HCT116 (cell line): ENCODE measurements around the gene CX3CR1. TPM values are rescaled to one million over a fixed set of nuclear protein-coding genes. Genes with fewer than 3 reads are reported as not detected.

ENCODE experiments used
- ATAC-seq: fragments of 200-7000 bp; cut with Tn5 transposase; 2 replicates; pipeline ENCODE4 v1.9.1; 2020; ENCODE audit warnings: mild to moderate bottlenecking, moderate library complexity
- BruUV-seq: library from RNA; stranded (reverse); fragments of 400-500 nt; replicated peaks from 2 replicates; lab custom pipeline; 2021; lab: Mats Ljungman, UMichigan
- CTCF ChIA-PET: fragments of 300-600 bp; sonication (Branson Sonifier 250); formaldehyde crosslinking; loops from one replicate; lab custom pipeline; 2021; ENCODE audit warnings: antibody characterized with exemption; lab: Charles Lee
- POLR2A ChIA-PET: fragments of 300-600, 350-600 bp; sonication (Branson Sonifier 250); formaldehyde crosslinking; loops from one replicate; lab custom pipeline; 2021; ENCODE audit warnings: antibody characterized with exemption; lab: Charles Lee
- RAD21 ChIA-PET, 2 experiments: fragments of 300-600 bp; sonication (Branson Sonifier 250); formaldehyde crosslinking; loops; one replicate each; lab custom pipeline; 2023; ENCODE audit warnings: low total read pairs in 2 of 2; ENCODE audit not compliant: uncharacterized antibody in 2 of 2, unreplicated experiment in 2 of 2, low non-redundant PET in 1 of 2; lab: Charles Lee
- DNase-seq: peaks from one replicate; pipeline ENCODE4 v3.0.0-alpha.2; 2010; ENCODE audit warnings: low read depth, low spot score
- H2AFZ ChIP-seq: fragments of 200-600 bp; shearing (Covaris generic), sonication (generic); 2 replicates; pipeline ENCODE4 v1.6.1; 2017; ENCODE audit warnings: low read depth, mixed run types, mixed read lengths, antibody characterized with exemption, low read length; ENCODE audit not compliant: poor library complexity, severe bottlenecking
- H3K27ac ChIP-seq: 2 replicates; pipeline ENCODE4 v1.5.1; 2012; ENCODE audit warnings: low read depth, low read length
- H3K27me3 ChIP-seq: fragments of 200-600 bp; sonication (generic); 2 replicates; pipeline ENCODE4 v1.6.1; 2016; ENCODE audit warnings: mixed run types, low read length, mixed read lengths; ENCODE audit not compliant: insufficient read depth
- H3K36me3 ChIP-seq, 2 experiments: fragments of 200-500 bp in 1 of 2; fragments of 200-600 bp in 1 of 2; sonication (Bioruptor generic) in 1 of 2; sonication (generic) in 1 of 2; 2 replicates each; pipeline versions ENCODE4 v1.5.1 to v1.6.1; 2014 to 2016; ENCODE audit warnings: low read length in 2 of 2, inconsistent platforms in 1 of 2, mixed read lengths in 1 of 2, mixed run types in 1 of 2; ENCODE audit not compliant: insufficient read depth in 2 of 2, control insufficient read depth in 1 of 2
- H3K4me1 ChIP-seq, 2 experiments: fragments of 200-600 bp in 1 of 2; sonication (generic) in 1 of 2; 2 replicates each; pipeline versions ENCODE4 v1.5.1 to v1.6.1; 2012 to 2017; ENCODE audit warnings: low read length in 2 of 2, inconsistent platforms in 1 of 2, mild to moderate bottlenecking in 1 of 2, mixed read lengths in 1 of 2, mixed run types in 1 of 2, moderate library complexity in 1 of 2; ENCODE audit not compliant: insufficient read depth in 2 of 2, control insufficient read depth in 1 of 2
- H3K4me2 ChIP-seq: fragments of 200-600 bp; sonication (generic); 2 replicates; pipeline ENCODE4 v1.6.1; 2017; ENCODE audit warnings: mixed run types, low read length, mixed read lengths
- H3K4me3 ChIP-seq, 2 experiments: fragments of 200-600 bp in 1 of 2; sonication (generic) in 1 of 2; replicated peaks in 1 of 2; 2 replicates each; pipeline ENCODE4 v1.5.1; 2011 to 2016; ENCODE audit warnings: low read length in 2 of 2, control low read depth in 1 of 2, low read depth in 1 of 2, mild to moderate bottlenecking in 1 of 2, mixed read lengths in 1 of 2, mixed run types in 1 of 2
- H3K79me2 ChIP-seq: fragments of 200-600 bp; sonication (generic); 2 replicates; pipeline ENCODE4 v1.6.1; 2017; ENCODE audit warnings: mild to moderate bottlenecking, mixed run types, low read length, moderate library complexity, mixed read lengths; ENCODE audit not compliant: insufficient read depth
- H3K9ac ChIP-seq: fragments of 200-600 bp; sonication (generic); 2 replicates; pipeline ENCODE4 v1.6.1; 2016; ENCODE audit warnings: low read length, mixed read lengths
- H3K9me2 ChIP-seq: fragments of 200-600 bp; sonication (generic), shearing (Covaris generic); 2 replicates; pipeline ENCODE4 v1.6.1; 2017; ENCODE audit warnings: mixed run types, mild to moderate bottlenecking, moderate library complexity; ENCODE audit not compliant: insufficient read depth
- H3K9me3 ChIP-seq, 2 experiments: fragments of 200-500 bp in 1 of 2; fragments of 200-600 bp in 1 of 2; sonication (Bioruptor generic) in 1 of 2; sonication (generic) in 1 of 2; 2 replicates each; pipeline ENCODE4 v1.6.1; 2014 to 2017; ENCODE audit warnings: low read length in 2 of 2, mixed read lengths in 2 of 2, inconsistent platforms in 1 of 2, low read depth in 1 of 2, mild to moderate bottlenecking in 1 of 2, mixed run types in 1 of 2, moderate library complexity in 1 of 2; ENCODE audit not compliant: control insufficient read depth in 1 of 2, insufficient read depth in 1 of 2
- H4K20me1 ChIP-seq: fragments of 200-600 bp; sonication (generic), shearing (Covaris generic); 2 replicates; pipeline ENCODE4 v1.6.1; 2017; ENCODE audit warnings: mixed run types, mild to moderate bottlenecking, moderate library complexity; ENCODE audit not compliant: insufficient read depth
- CEBPB ChIP-seq: IDR thresholded peaks from 2 replicates; pipeline ENCODE4 v1.6.1; 2012; ENCODE audit warnings: low read depth
- RAD21 ChIP-seq: IDR thresholded peaks from 2 replicates; pipeline ENCODE4 v1.6.1; 2012; ENCODE audit warnings: low read depth, mild to moderate bottlenecking
- YY1 ChIP-seq: IDR thresholded peaks from 2 replicates; pipeline ENCODE4 v1.6.1; 2011; ENCODE audit warnings: low read length, low read depth, moderate library complexity, mild to moderate bottlenecking; ENCODE audit not compliant: insufficient replicate concordance; ENCODE audit errors: extremely low read depth
- intact Hi-C: fragments of 100-400 bp; cut with micrococcal nuclease; formaldehyde crosslinking; loops from 2 replicates; pipeline ENCODE4 v1.10.0; 2022
- total RNA-seq: library from RNA; stranded (reverse); gene quantifications from one replicate; pipeline ENCODE4 v1.2.1, GENCODE V29; 2021; ENCODE audit not compliant: unreplicated experiment
- TF ChIP-seq, protein P1 (sequence below), 3 experiments: fragments of 200-600 bp in 1 of 3; sonication (generic) in 1 of 3; IDR thresholded peaks in 2 of 3; conservative IDR thresholded peaks in 1 of 3; 2 replicates each; pipeline ENCODE4 v1.5.1; 2012 to 2017; ENCODE audit warnings: low read depth in 2 of 3, low read length in 2 of 3, antibody characterized with exemption in 1 of 3, borderline replicate concordance in 1 of 3, control low read depth in 1 of 3, mild to moderate bottlenecking in 1 of 3, mixed read lengths in 1 of 3, mixed run types in 1 of 3, moderate library complexity in 1 of 3; ENCODE audit not compliant: insufficient read depth in 1 of 3

Gene CX3CR1
- total RNA-seq, 1 experiment from 2014 or later = 0.10 TPM

DNA sequence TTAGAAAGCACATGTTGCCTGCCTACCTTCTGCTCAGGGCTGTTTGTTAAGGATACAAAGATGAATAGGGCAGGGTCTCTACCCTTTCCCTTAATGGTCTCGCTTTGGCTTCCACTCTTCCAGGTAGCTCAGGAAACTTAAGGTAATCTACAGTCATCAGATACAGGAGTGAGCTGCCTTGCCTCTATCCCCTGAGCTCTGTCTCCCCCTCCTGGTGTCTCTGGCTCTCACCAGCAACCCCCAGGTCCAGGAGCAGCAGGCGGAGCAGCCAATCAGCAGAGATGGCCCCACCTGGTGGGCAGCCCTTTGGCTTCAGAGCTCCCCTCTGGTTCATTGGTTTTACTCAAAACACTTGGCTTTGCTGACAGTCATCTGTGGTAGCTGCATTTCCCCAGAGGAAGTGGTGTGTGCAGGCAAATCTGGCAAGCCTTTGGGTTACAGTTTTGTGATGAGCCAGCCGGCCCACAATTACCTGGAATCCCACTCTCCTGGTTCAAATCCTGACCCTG, 8.5 kb upstream of the CX3CR1 start:
- H3K36me3 ChIP-seq = no peaks in the 10 kb centered on the region
- no peak overlapping the region for H3K4me3 ChIP-seq
- TF ChIP-seq RAD21 (peak; percentile 100), YY1 (peak; percentile 33), CEBPB (no peak)
- TF ChIP-seq, protein P1, sequence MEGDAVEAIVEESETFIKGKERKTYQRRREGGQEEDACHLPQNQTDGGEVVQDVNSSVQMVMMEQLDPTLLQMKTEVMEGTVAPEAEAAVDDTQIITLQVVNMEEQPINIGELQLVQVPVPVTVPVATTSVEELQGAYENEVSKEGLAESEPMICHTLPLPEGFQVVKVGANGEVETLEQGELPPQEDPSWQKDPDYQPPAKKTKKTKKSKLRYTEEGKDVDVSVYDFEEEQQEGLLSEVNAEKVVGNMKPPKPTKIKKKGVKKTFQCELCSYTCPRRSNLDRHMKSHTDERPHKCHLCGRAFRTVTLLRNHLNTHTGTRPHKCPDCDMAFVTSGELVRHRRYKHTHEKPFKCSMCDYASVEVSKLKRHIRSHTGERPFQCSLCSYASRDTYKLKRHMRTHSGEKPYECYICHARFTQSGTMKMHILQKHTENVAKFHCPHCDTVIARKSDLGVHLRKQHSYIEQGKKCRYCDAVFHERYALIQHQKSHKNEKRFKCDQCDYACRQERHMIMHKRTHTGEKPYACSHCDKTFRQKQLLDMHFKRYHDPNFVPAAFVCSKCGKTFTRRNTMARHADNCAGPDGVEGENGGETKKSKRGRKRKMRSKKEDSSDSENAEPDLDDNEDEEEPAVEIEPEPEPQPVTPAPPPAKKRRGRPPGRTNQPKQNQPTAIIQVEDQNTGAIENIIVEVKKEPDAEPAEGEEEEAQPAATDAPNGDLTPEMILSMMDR (IDR thresholded peaks at IDR 0.05 in 2 of 3, conservative IDR thresholded peaks at IDR 0.05 in 1 of 3; ENCODE audit: borderline replicate concordance in 1 of 3, insufficient read depth in 1 of 3, low read depth in 2 of 3, low read length in 2 of 3) = peak; percentile 94 to 99 (median 96)
- POLR2A ChIA-PET = interaction anchor here (0.9 to 1.4 kb wide), 2 partner anchors 98 to 161 kb away, joined by 3 read pairs; no protein-coding TSS in a partner anchor
- no peaks in the 10 kb centered on the region for H3K9me2 ChIP-seq
- no peak overlapping the region for H3K9ac ChIP-seq
- no peaks in the 10 kb centered on the region for H3K27me3 ChIP-seq
- H3K79me2 ChIP-seq = no peaks in the 10 kb centered on the region
- RAD21 ChIA-PET = interaction anchor here (0.6 to 2.4 kb wide), 15 partner anchors 18 to 704 kb away, joined by 3 to 30 read pairs (median 4); partner anchors contain the start of genes GORASP1 (in 1 of the 2), TTC21A (in 1 of the 2) and XIRP1 (in 1 of the 2)
- no TSS peak for BruUV-seq
- intact Hi-C loops = loop anchor here (1.0 to 2.0 kb wide), 5 partner anchors 80 to 258 kb away; no protein-coding TSS in a partner anchor
- 0 out of 2 replicates have a peak overlapping the region, but pooled peaks have one; percentile 38 for H3K4me2 ChIP-seq
- DNase-seq (peak; percentile 78), ATAC-seq (peak; percentile 96)
- H4K20me1 ChIP-seq = no peaks in the 10 kb centered on the region
- H3K9me3 ChIP-seq = no peaks in the 10 kb centered on the region
- H2AFZ ChIP-seq = peak overlapping the region; percentile 85
- CTCF ChIA-PET = interaction anchor here (0.6 to 8.2 kb wide), 35 partner anchors 9 to 643 kb away, joined by 3 to 184 read pairs (median 4); partner anchors contain the start of genes CX3CR1, GORASP1, TTC21A and XIRP1
- no peak overlapping the region for H3K27ac ChIP-seq
- H3K4me1 ChIP-seq = peaks cover 0 to 7% of the 10 kb centered on the region in 2 experiments; a peak in 1 of 4 replicates
